PC-3 (cell line): ENCODE measurements around the gene CDCA4.

Experiments
- CTCF ChIP-seq: fragments of 300-600 bp; sonication (generic); conservative IDR thresholded peaks from 2 replicates; pipeline ENCODE4 v1.5.1; 2017; ENCODE audit warnings: antibody characterized with exemption, low read depth, mild to moderate bottlenecking, low read length
- EZH2 ChIP-seq: fragments of 300-600 bp; sonication (generic); IDR thresholded peaks from one replicate; pipeline ENCODE4 v1.6.1; 2017; ENCODE audit warnings: antibody characterized with exemption, mild to moderate bottlenecking, low read length; ENCODE audit not compliant: unreplicated experiment

GRCh38 chr14:105034315-105035039 lies 13.6 kb upstream of the CDCA4 start:
- TF ChIP-seq CTCF (no peak), EZH2 (no peak)
